Measurements from ENCODE around the gene CADM2. TPM values are rescaled to one million over a fixed set of nuclear protein-coding genes. Genes with fewer than 3 reads are reported as not detected.
"Not testable (repeated sequence)": the region's sequence is repeated elsewhere in the genome, so short reads cannot be mapped to it uniquely, and the experiment has no call there.

CADM2 gene
- total and polyA plus RNA-seq, 2 experiments from 2014 or later: 0.09 TPM; not detected in 1

- Histone ChIP-seq H4K20me1 (ENCODE audit: insufficient read depth) (no peaks in the 10 kb centered on the region), H3K9ac (no peak overlapping the region), H3F3A (ENCODE audit: insufficient read depth) (no peaks in the 10 kb centered on the region), H3K9me3 (ENCODE audit: low read depth) (no peaks in the 10 kb centered on the region), H3K4me1 (ENCODE audit: insufficient read depth) (no peaks in the 10 kb centered on the region), H3K79me2 (ENCODE audit: insufficient read depth) (no peaks in the 10 kb centered on the region), H3K4me2 (ENCODE audit: unreplicated experiment) (no peak overlapping the region), H3K27ac (no peak overlapping the region), H2AFZ (no peak overlapping the region), H3K4me3 (no peak overlapping the region), H3K36me3 (ENCODE audit: low read depth) (no peaks in the 10 kb centered on the region), H3K27me3 (replicated peaks; ENCODE audit: insufficient read depth) (no peaks in the 10 kb centered on the region), H3K9me2 (ENCODE audit: insufficient read depth) (no peaks in the 10 kb centered on the region)
- DNase-seq: no peak
- 58 to 60% methylated on average over 1 of the region's 1 CpG for WGBS, 2 experiments (ENCODE audit: low coverage in 1 of 2, low lambda C conversion rate in 2 of 2, missing lambda C conversion rate in 2 of 2)
- in situ Hi-C loops (cut with MboI): no loop called here
- no peak for TF ChIP-seq EZH2 (IDR thresholded peaks at IDR 0.05; ENCODE audit: insufficient read depth, poor library complexity, severe bottlenecking)
- TF ChIP-seq EZH2phosphoT487 (IDR thresholded peaks at IDR 0.05; ENCODE audit: insufficient read depth, low read depth): no peak
Measured at GRCh38 chr3:85102781-85103180, 144.0 kb downstream of the CADM2 start.

GRCh38 chr3:85110393-85110792, 151.6 kb downstream of the CADM2 start:
- no peaks in the 10 kb centered on the region for H4K20me1 ChIP-seq (ENCODE audit: insufficient read depth)
- H3K36me3 ChIP-seq (ENCODE audit: low read depth): no peaks in the 10 kb centered on the region
- 13 to 16% methylated on average over 2 of the region's 2 CpGs for WGBS, 2 experiments (ENCODE audit: low coverage in 1 of 2, low lambda C conversion rate in 2 of 2, missing lambda C conversion rate in 2 of 2)
- no peaks in the 10 kb centered on the region for H3K27me3 ChIP-seq (replicated peaks; ENCODE audit: insufficient read depth)
- H3K27ac ChIP-seq: no peak overlapping the region
- H3K9me3 ChIP-seq (ENCODE audit: low read depth): peaks cover 3% of the 10 kb centered on the region
- H3K4me3 ChIP-seq: no peak overlapping the region
- in situ Hi-C loops (cut with MboI): no loop called here
- no peak overlapping the region for H3K4me2 ChIP-seq (ENCODE audit: unreplicated experiment)
- no peaks in the 10 kb centered on the region for H3K79me2 ChIP-seq (ENCODE audit: insufficient read depth)
- no peak overlapping the region for H2AFZ ChIP-seq
- no peaks in the 10 kb centered on the region for H3F3A ChIP-seq (ENCODE audit: insufficient read depth)
- no peak overlapping the region for H3K9ac ChIP-seq
- DNase-seq: no peak
- H3K4me1 ChIP-seq (ENCODE audit: insufficient read depth): no peaks in the 10 kb centered on the region
- TF ChIP-seq EZH2 (IDR thresholded peaks at IDR 0.05; ENCODE audit: insufficient read depth, poor library complexity, severe bottlenecking): no peak
- no peak for TF ChIP-seq EZH2phosphoT487 (IDR thresholded peaks at IDR 0.05; ENCODE audit: insufficient read depth, low read depth)
- no peaks in the 10 kb centered on the region for H3K9me2 ChIP-seq (ENCODE audit: insufficient read depth)

- Histone ChIP-seq H3K4me2 (ENCODE audit: unreplicated experiment) (no peak overlapping the region), H3K27ac (no peak overlapping the region), H3K79me2 (ENCODE audit: insufficient read depth) (no peaks in the 10 kb centered on the region), H4K20me1 (ENCODE audit: insufficient read depth) (no peaks in the 10 kb centered on the region), H3K9me2 (ENCODE audit: insufficient read depth) (no peaks in the 10 kb centered on the region), H3K36me3 (ENCODE audit: low read depth) (no peaks in the 10 kb centered on the region), H2AFZ (no peak overlapping the region), H3F3A (ENCODE audit: insufficient read depth) (no peaks in the 10 kb centered on the region), H3K4me1 (ENCODE audit: insufficient read depth) (no peaks in the 10 kb centered on the region), H3K9ac (no peak overlapping the region), H3K27me3 (replicated peaks; ENCODE audit: insufficient read depth) (no peaks in the 10 kb centered on the region), H3K9me3 (ENCODE audit: low read depth) (no peaks in the 10 kb centered on the region), H3K4me3 (no peak overlapping the region)
- DNase-seq: no peak
- 7 to 9% methylated on average over 2 of the region's 2 CpGs for WGBS, 2 experiments (ENCODE audit: low coverage in 1 of 2, low lambda C conversion rate in 2 of 2, missing lambda C conversion rate in 2 of 2)
- in situ Hi-C loops (cut with MboI): no loop called here
- no peak for TF ChIP-seq EZH2phosphoT487 (IDR thresholded peaks at IDR 0.05; ENCODE audit: insufficient read depth, low read depth)
- TF ChIP-seq EZH2 (IDR thresholded peaks at IDR 0.05; ENCODE audit: insufficient read depth, poor library complexity, severe bottlenecking): no peak
Measured at GRCh38 chr3:85120879-85121278, 162.1 kb downstream of the CADM2 start.

GRCh38 chr3:85132864-85133263, 174.1 kb downstream of the CADM2 start:
- H3K4me1 ChIP-seq (ENCODE audit: insufficient read depth); H4K20me1 ChIP-seq (ENCODE audit: insufficient read depth); H2AFZ ChIP-seq; H3K4me3 ChIP-seq; H3K4me2 ChIP-seq (ENCODE audit: unreplicated experiment); DNase-seq; H3K9ac ChIP-seq; H3K27ac ChIP-seq; H3K27me3 ChIP-seq (replicated peaks; ENCODE audit: insufficient read depth); H3F3A ChIP-seq (ENCODE audit: insufficient read depth); H3K36me3 ChIP-seq (ENCODE audit: low read depth); H3K79me2 ChIP-seq (ENCODE audit: insufficient read depth); H3K9me2 ChIP-seq (ENCODE audit: insufficient read depth); H3K9me3 ChIP-seq (ENCODE audit: low read depth); in situ Hi-C loops (cut with MboI): not testable (repeated sequence)
- WGBS, 2 experiments (ENCODE audit: low coverage in 1 of 2, low lambda C conversion rate in 2 of 2, missing lambda C conversion rate in 2 of 2): 64 to 74% methylated on average over 13 of the region's 13 CpGs

- H2AFZ ChIP-seq; H3K4me2 ChIP-seq (ENCODE audit: unreplicated experiment); H4K20me1 ChIP-seq (ENCODE audit: insufficient read depth); H3K36me3 ChIP-seq (ENCODE audit: low read depth); H3K27me3 ChIP-seq (replicated peaks; ENCODE audit: insufficient read depth); H3K4me1 ChIP-seq (ENCODE audit: insufficient read depth); in situ Hi-C loops (cut with MboI); H3K9me2 ChIP-seq (ENCODE audit: insufficient read depth); DNase-seq; H3K9me3 ChIP-seq (ENCODE audit: low read depth); H3K4me3 ChIP-seq; H3F3A ChIP-seq (ENCODE audit: insufficient read depth); H3K9ac ChIP-seq; H3K79me2 ChIP-seq (ENCODE audit: insufficient read depth); H3K27ac ChIP-seq: not testable (repeated sequence)
- 66 to 80% methylated on average over 32 to 51 of the region's 57 CpGs for WGBS, 2 experiments (ENCODE audit: low coverage in 1 of 2, low lambda C conversion rate in 2 of 2, missing lambda C conversion rate in 2 of 2)
Measured at GRCh38 chr3:85133691-85134420, 175.1 kb downstream of the CADM2 start.
